ENCODE data around the gene OPN3.

The OPN3 gene

GRCh38 chr1:241645199-241645598, 5.0 kb upstream of the OPN3 start:
- DNase-seq = no peak

GRCh38 chr1:241644259-241644658, 4.1 kb upstream of the OPN3 start:
- no peak for DNase-seq

- no peak for DNase-seq
Observed at GRCh38 chr1:241642593-241642944, 2.4 kb upstream of the OPN3 start.

- DNase-seq = no peak
Observed at GRCh38 chr1:241641773-241642592, 1.8 kb upstream of the OPN3 start.

- DNase-seq = no peak
Observed at GRCh38 chr1:241640867-241641622, 876 bp upstream of the OPN3 start.

- DNase-seq = no peak
Observed at GRCh38 chr1:241639623-241640148, 483 bp downstream of the OPN3 start.

- no peak for DNase-seq
Observed at GRCh38 chr1:241638909-241639622, 1.1 kb downstream of the OPN3 start.

- no peak for DNase-seq
Observed at GRCh38 chr1:241638099-241638682, 2.0 kb downstream of the OPN3 start.

GRCh38 chr1:241637604-241638003, 2.6 kb downstream of the OPN3 start:
- DNase-seq = no peak

GRCh38 chr1:241637046-241637590, 3.1 kb downstream of the OPN3 start:
- no peak for DNase-seq

GRCh38 chr1:241636291-241636690, 3.9 kb downstream of the OPN3 start:
- no peak for DNase-seq

- no peak for DNase-seq
Observed at GRCh38 chr1:241635556-241636152, 4.5 kb downstream of the OPN3 start.

- no peak for DNase-seq
Observed at GRCh38 chr1:241632987-241633386, 7.2 kb downstream of the OPN3 start.

- DNase-seq = no peak
Observed at GRCh38 chr1:241631674-241632073, 8.5 kb downstream of the OPN3 start.

- no peak for DNase-seq
Observed at GRCh38 chr1:241630899-241631298, 9.3 kb downstream of the OPN3 start.

- no peak for DNase-seq
Observed at GRCh38 chr1:241630476-241630875, 9.7 kb downstream of the OPN3 start.

GRCh38 chr1:241630005-241630404, 10.2 kb downstream of the OPN3 start:
- DNase-seq = no peak

- no peak for DNase-seq
Observed at GRCh38 chr1:241627453-241628259, 12.5 kb downstream of the OPN3 start.

GRCh38 chr1:241624935-241625334, 15.2 kb downstream of the OPN3 start:
- DNase-seq = no peak

- no peak for DNase-seq
Observed at GRCh38 chr1:241622669-241623068, 17.5 kb downstream of the OPN3 start.

GRCh38 chr1:241617426-241617825, 22.7 kb downstream of the OPN3 start:
- no peak for DNase-seq
